GM12878 (cell line): ENCODE data around the gene UBASH3A. TPM values are rescaled to one million over a fixed set of nuclear protein-coding genes. Genes with fewer than 3 reads are reported as not detected.

ENCODE experiments used
- CBX5 ChIP-seq: sonication (generic); IDR thresholded peaks from 2 replicates; pipeline ENCODE4 v1.6.1; 2016; ENCODE audit warnings: low read depth, moderate library complexity, mild to moderate bottlenecking, inconsistent platforms
- ETV6 ChIP-seq, 2 experiments: fragments of 450-650 bp in 1 of 2; IDR thresholded peaks in 1 of 2; conservative IDR thresholded peaks in 1 of 2; 2 replicates each; pipeline ENCODE4 v1.6.1; 2014; ENCODE audit warnings: antibody characterized with exemption in 1 of 2, borderline replicate concordance in 1 of 2, low read depth in 1 of 2, mild to moderate bottlenecking in 1 of 2, moderate library complexity in 1 of 2
- MEF2B ChIP-seq: fragments of 450-650 bp; IDR thresholded peaks from 2 replicates; pipeline ENCODE4 v1.6.1; 2018; ENCODE audit warnings: mild to moderate bottlenecking, moderate library complexity; ENCODE audit not compliant: partially characterized antibody, poor library complexity, severe bottlenecking
- MXI1 ChIP-seq: fragments of 150-350 bp; IDR thresholded peaks from 2 replicates; pipeline ENCODE4 v1.6.1; 2011; ENCODE audit warnings: low read depth, mild to moderate bottlenecking, inconsistent platforms, low read length, improper control_type of control experiment
- NFYA ChIP-seq: IDR thresholded peaks from 2 replicates; pipeline ENCODE4 v1.6.1; 2011; ENCODE audit warnings: low read depth, mild to moderate bottlenecking, low read length, improper control_type of control experiment, borderline replicate concordance
- NR2F1 ChIP-seq: fragments of 450-650 bp; conservative IDR thresholded peaks from 2 replicates; pipeline ENCODE4 v1.6.1; 2017; ENCODE audit warnings: mild to moderate bottlenecking
- PAX5 ChIP-seq: IDR thresholded peaks from 2 replicates; pipeline ENCODE4 v1.6.1; 2011; ENCODE audit warnings: low read depth, low read length, borderline replicate concordance
- PAX8 ChIP-seq: fragments of 450-650 bp; IDR thresholded peaks from 2 replicates; pipeline ENCODE4 v1.6.1; 2017; ENCODE audit warnings: mild to moderate bottlenecking, moderate library complexity
- POLR2A ChIP-seq: IDR thresholded peaks from 2 replicates; pipeline ENCODE4 v1.6.1; 2011; ENCODE audit warnings: low read depth, mild to moderate bottlenecking, low read length
- STAT3 ChIP-seq: IDR thresholded peaks from 2 replicates; pipeline ENCODE4 v1.6.1; 2011; ENCODE audit warnings: low read depth, low read length, improper control_type of control experiment
- polyA plus RNA-seq, 11 experiments: library from polyadenylated mRNA; depleted of rRNA in 4 of 11; unstranded in 6 of 11; stranded (reverse) in 5 of 11; fragments of >200 nt; fragmentation: Nextera tagmentation in 4 of 11; fragmentation: Illumina TruSeq in 1 of 11; extraction: Ambion mirVana in 4 of 11; extraction: Trizol in 1 of 11; gene quantifications; 1 replicate in 1 of 11; 2 replicates in 10 of 11; pipeline versions ENCODE4 v1.2.1 to v1.2.3, GENCODE V29; 2011 to 2016; ENCODE audit warnings: inconsistent platforms in 2 of 11, missing spikeins in 2 of 11, low read depth in 1 of 11
- total RNA-seq, 4 experiments: library from RNA; depleted of rRNA in 3 of 4; stranded (reverse); fragments of >200 nt in 3 of 4; fragmentation: Illumina TruSeq in 1 of 4; extraction: Trizol in 1 of 4; gene quantifications; 2 replicates each; pipeline versions ENCODE4 v1.2.1 to v1.2.3, GENCODE V29; 2013 to 2021
- TF ChIP-seq, protein P1 (sequence below): fragments of 450-650 bp; IDR thresholded peaks from 2 replicates; pipeline ENCODE4 v1.6.1; 2017; ENCODE audit warnings: mild to moderate bottlenecking, moderate library complexity
- TF ChIP-seq, protein P2 (sequence below): fragments of 150-350 bp; IDR thresholded peaks from 2 replicates; pipeline ENCODE4 v1.6.1; 2016; ENCODE audit warnings: low read depth, low read length
- TF ChIP-seq, protein P3 (sequence below): fragments of 450-650 bp; conservative IDR thresholded peaks from 2 replicates; pipeline ENCODE4 v1.6.1; 2017; ENCODE audit warnings: mild to moderate bottlenecking, moderate library complexity
- TF ChIP-seq, protein P4 (sequence below): fragments of 450-650 bp; IDR thresholded peaks from 2 replicates; pipeline ENCODE4 v1.6.1; 2018; ENCODE audit warnings: borderline replicate concordance, mild to moderate bottlenecking; ENCODE audit not compliant: partially characterized antibody

The UBASH3A gene
- total and polyA plus RNA-seq, 10 of the 15 experiments (the other 5 are each of a cell fraction or from before 2014, with no cell fraction given): 0.04 to 0.39 (median 0.23) TPM; not detected in 1

DNA sequence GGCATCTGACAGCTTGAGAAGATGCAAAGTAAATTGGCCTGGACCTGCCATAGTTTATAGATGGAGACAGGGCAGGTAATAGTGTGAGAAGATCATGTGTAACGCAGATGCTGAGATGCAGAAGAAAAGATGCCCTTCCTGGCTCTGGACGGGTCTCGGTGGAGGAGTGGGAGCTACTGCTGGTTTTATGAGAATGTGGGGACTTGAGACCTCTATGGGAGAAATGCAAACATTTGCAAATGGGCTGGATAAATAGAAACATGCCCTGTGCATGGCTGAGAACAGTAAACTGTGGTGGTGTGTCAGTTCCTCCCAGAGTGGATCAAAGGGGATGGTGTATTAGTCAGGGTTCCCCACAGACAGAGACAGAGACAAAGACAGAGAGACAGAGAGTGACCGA lies 21.9 kb downstream of the UBASH3A start (continued):
- TF ChIP-seq, protein P1, sequence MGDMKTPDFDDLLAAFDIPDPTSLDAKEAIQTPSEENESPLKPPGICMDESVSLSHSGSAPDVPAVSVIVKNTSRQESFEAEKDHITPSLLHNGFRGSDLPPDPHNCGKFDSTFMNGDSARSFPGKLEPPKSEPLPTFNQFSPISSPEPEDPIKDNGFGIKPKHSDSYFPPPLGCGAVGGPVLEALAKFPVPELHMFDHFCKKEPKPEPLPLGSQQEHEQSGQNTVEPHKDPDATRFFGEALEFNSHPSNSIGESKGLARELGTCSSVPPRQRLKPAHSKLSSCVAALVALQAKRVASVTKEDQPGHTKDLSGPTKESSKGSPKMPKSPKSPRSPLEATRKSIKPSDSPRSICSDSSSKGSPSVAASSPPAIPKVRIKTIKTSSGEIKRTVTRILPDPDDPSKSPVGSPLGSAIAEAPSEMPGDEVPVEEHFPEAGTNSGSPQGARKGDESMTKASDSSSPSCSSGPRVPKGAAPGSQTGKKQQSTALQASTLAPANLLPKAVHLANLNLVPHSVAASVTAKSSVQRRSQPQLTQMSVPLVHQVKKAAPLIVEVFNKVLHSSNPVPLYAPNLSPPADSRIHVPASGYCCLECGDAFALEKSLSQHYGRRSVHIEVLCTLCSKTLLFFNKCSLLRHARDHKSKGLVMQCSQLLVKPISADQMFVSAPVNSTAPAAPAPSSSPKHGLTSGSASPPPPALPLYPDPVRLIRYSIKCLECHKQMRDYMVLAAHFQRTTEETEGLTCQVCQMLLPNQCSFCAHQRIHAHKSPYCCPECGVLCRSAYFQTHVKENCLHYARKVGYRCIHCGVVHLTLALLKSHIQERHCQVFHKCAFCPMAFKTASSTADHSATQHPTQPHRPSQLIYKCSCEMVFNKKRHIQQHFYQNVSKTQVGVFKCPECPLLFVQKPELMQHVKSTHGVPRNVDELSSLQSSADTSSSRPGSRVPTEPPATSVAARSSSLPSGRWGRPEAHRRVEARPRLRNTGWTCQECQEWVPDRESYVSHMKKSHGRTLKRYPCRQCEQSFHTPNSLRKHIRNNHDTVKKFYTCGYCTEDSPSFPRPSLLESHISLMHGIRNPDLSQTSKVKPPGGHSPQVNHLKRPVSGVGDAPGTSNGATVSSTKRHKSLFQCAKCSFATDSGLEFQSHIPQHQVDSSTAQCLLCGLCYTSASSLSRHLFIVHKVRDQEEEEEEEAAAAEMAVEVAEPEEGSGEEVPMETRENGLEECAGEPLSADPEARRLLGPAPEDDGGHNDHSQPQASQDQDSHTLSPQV: no peak
- TF ChIP-seq NR2F1: no peak
- peak; percentile 49; the same call in 1 of the 2 replicates for TF ChIP-seq POLR2A
- TF ChIP-seq ETV6 (conservative IDR thresholded peaks at IDR 0.05 in 1 of 2, IDR thresholded peaks at IDR 0.05 in 1 of 2; ENCODE audit: borderline replicate concordance in 1 of 2, low read depth in 1 of 2): no peak
- TF ChIP-seq, protein P2, sequence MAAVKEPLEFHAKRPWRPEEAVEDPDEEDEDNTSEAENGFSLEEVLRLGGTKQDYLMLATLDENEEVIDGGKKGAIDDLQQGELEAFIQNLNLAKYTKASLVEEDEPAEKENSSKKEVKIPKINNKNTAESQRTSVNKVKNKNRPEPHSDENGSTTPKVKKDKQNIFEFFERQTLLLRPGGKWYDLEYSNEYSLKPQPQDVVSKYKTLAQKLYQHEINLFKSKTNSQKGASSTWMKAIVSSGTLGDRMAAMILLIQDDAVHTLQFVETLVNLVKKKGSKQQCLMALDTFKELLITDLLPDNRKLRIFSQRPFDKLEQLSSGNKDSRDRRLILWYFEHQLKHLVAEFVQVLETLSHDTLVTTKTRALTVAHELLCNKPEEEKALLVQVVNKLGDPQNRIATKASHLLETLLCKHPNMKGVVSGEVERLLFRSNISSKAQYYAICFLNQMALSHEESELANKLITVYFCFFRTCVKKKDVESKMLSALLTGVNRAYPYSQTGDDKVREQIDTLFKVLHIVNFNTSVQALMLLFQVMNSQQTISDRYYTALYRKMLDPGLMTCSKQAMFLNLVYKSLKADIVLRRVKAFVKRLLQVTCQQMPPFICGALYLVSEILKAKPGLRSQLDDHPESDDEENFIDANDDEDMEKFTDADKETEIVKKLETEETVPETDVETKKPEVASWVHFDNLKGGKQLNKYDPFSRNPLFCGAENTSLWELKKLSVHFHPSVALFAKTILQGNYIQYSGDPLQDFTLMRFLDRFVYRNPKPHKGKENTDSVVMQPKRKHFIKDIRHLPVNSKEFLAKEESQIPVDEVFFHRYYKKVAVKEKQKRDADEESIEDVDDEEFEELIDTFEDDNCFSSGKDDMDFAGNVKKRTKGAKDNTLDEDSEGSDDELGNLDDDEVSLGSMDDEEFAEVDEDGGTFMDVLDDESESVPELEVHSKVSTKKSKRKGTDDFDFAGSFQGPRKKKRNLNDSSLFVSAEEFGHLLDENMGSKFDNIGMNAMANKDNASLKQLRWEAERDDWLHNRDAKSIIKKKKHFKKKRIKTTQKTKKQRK: no peak
- no peak for TF ChIP-seq MXI1
- TF ChIP-seq, protein P3, sequence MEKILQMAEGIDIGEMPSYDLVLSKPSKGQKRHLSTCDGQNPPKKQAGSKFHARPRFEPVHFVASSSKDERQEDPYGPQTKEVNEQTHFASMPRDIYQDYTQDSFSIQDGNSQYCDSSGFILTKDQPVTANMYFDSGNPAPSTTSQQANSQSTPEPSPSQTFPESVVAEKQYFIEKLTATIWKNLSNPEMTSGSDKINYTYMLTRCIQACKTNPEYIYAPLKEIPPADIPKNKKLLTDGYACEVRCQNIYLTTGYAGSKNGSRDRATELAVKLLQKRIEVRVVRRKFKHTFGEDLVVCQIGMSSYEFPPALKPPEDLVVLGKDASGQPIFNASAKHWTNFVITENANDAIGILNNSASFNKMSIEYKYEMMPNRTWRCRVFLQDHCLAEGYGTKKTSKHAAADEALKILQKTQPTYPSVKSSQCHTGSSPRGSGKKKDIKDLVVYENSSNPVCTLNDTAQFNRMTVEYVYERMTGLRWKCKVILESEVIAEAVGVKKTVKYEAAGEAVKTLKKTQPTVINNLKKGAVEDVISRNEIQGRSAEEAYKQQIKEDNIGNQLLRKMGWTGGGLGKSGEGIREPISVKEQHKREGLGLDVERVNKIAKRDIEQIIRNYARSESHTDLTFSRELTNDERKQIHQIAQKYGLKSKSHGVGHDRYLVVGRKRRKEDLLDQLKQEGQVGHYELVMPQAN: no peak
- no peak for TF ChIP-seq PAX8
- no peak for TF ChIP-seq MEF2B
- TF ChIP-seq STAT3: no peak
- no peak for TF ChIP-seq CBX5
- TF ChIP-seq, protein P4, sequence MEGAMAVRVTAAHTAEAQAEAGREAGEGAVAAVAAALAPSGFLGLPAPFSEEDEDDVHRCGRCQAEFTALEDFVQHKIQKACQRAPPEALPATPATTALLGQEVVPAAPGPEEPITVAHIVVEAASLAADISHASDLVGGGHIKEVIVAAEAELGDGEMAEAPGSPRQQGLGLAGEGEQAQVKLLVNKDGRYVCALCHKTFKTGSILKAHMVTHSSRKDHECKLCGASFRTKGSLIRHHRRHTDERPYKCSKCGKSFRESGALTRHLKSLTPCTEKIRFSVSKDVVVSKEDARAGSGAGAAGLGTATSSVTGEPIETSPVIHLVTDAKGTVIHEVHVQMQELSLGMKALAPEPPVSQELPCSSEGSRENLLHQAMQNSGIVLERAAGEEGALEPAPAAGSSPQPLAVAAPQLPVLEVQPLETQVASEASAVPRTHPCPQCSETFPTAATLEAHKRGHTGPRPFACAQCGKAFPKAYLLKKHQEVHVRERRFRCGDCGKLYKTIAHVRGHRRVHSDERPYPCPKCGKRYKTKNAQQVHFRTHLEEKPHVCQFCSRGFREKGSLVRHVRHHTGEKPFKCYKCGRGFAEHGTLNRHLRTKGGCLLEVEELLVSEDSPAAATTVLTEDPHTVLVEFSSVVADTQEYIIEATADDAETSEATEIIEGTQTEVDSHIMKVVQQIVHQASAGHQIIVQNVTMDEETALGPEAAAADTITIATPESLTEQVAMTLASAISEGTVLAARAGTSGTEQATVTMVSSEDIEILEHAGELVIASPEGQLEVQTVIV: no peak
- no peak for TF ChIP-seq PAX5
- no peak for TF ChIP-seq NFYA
